GM23338 (cell line): Measurements from ENCODE around the gene RHOB. TPM values are rescaled to one million over a fixed set of nuclear protein-coding genes. Genes with fewer than 3 reads are reported as not detected.

Source experiments
- ATAC-seq: fragments of 200-7000 bp; cut with Tn5 transposase; 3 replicates; pipeline ENCODE4 v1.9.1; 2020
- DNase-seq: peaks from one replicate; pipeline ENCODE4 v3.0.0-alpha.2; 2015; ENCODE audit warnings: low spot score
- H2AFZ ChIP-seq: fragments of 200-600 bp; sonication (generic); 2 replicates; pipeline ENCODE4 v1.8.0; 2016; ENCODE audit warnings: antibody characterized with exemption, mild to moderate bottlenecking, moderate library complexity
- H3F3A ChIP-seq: fragments of 200-600 bp; sonication (generic); replicated peaks from 2 replicates; pipeline ENCODE4 v1.8.0; 2017; ENCODE audit warnings: antibody characterized with exemption, mixed run types, low read depth
- H3K27ac ChIP-seq: fragments of 200-600 bp; sonication (generic); 2 replicates; pipeline ENCODE4 v1.6.1; 2016; ENCODE audit warnings: low read depth
- H3K27me3 ChIP-seq: fragments of 200-600 bp; sonication (generic); 2 replicates; pipeline ENCODE4 v1.8.0; 2016; ENCODE audit warnings: mild to moderate bottlenecking, mixed run types, moderate library complexity; ENCODE audit not compliant: insufficient read depth
- H3K36me3 ChIP-seq: fragments of 200-600 bp; sonication (generic); 2 replicates; pipeline ENCODE4 v1.8.0; 2016; ENCODE audit warnings: mild to moderate bottlenecking; ENCODE audit not compliant: insufficient read depth
- H3K4me1 ChIP-seq: fragments of 200-600 bp; sonication (generic); 2 replicates; pipeline ENCODE4 v1.8.0; 2016; ENCODE audit warnings: mild to moderate bottlenecking, moderate library complexity; ENCODE audit not compliant: insufficient read depth
- H3K4me2 ChIP-seq: fragments of 200-600 bp; sonication (generic); 2 replicates; pipeline ENCODE4 v1.7.1; 2017; ENCODE audit warnings: mixed run types
- H3K4me3 ChIP-seq: fragments of 200-600 bp; sonication (generic); 2 replicates; pipeline ENCODE4 v1.6.1; 2016; ENCODE audit warnings: mixed run types
- H3K79me2 ChIP-seq: fragments of 200-600 bp; sonication (generic); replicated peaks from 2 replicates; pipeline ENCODE4 v1.8.0; 2017; ENCODE audit warnings: mild to moderate bottlenecking; ENCODE audit not compliant: insufficient read depth
- H3K9me2 ChIP-seq: fragments of 200-600 bp; sonication (generic); 2 replicates; pipeline ENCODE4 v1.8.0; 2017; ENCODE audit not compliant: insufficient read depth
- H4K20me1 ChIP-seq: fragments of 200-600 bp; sonication (generic); replicated peaks from 2 replicates; pipeline ENCODE4 v1.8.0; 2017; ENCODE audit warnings: mild to moderate bottlenecking; ENCODE audit not compliant: insufficient read depth
- H3K27ac Mint-ChIP-seq: 2 replicates; pipeline ENCODE4 v1.8.0; 2020; ENCODE audit warnings: inconsistent platforms, mild to moderate bottlenecking, moderate library complexity, mixed read lengths
- H3K27me3 Mint-ChIP-seq: 3 replicates; pipeline ENCODE4 v1.8.0; 2022; ENCODE audit warnings: low read depth, mild to moderate bottlenecking, moderate library complexity, mixed read lengths, inconsistent platforms; ENCODE audit not compliant: insufficient read depth, poor library complexity
- H3K36me3 Mint-ChIP-seq: 3 replicates; pipeline ENCODE4 v1.8.0; 2021; ENCODE audit warnings: low read depth, mild to moderate bottlenecking, inconsistent platforms, moderate library complexity, mixed read lengths
- H3K4me1 Mint-ChIP-seq: 3 replicates; pipeline ENCODE4 v1.8.0; 2020; ENCODE audit warnings: mild to moderate bottlenecking, inconsistent platforms, mixed read lengths
- H3K4me3 Mint-ChIP-seq: 3 replicates; pipeline ENCODE4 v1.8.0; 2021; ENCODE audit warnings: moderate library complexity, mild to moderate bottlenecking, inconsistent platforms, mixed read lengths
- H3K9me3 Mint-ChIP-seq: 3 replicates; pipeline ENCODE4 v1.8.0; 2020; ENCODE audit warnings: moderate library complexity, mild to moderate bottlenecking, inconsistent platforms, mixed read lengths
- CREB1 ChIP-seq: fragments of 250-450 bp; sonication (Bioruptor Pico); IDR thresholded peaks from 2 replicates; pipeline ENCODE4 v1.5.0; 2020; ENCODE audit warnings: low read depth, mild to moderate bottlenecking, moderate library complexity
- CTCF ChIP-seq, 2 experiments: fragments of 200-600 bp in 1 of 2; sonication (generic) in 1 of 2; conservative IDR thresholded peaks; 2 replicates each; pipeline versions ENCODE4 v1.5.1 to v1.6.1; 2016 to 2017; ENCODE audit warnings: antibody characterized with exemption in 2 of 2, low read depth in 2 of 2, mild to moderate bottlenecking in 2 of 2, moderate library complexity in 1 of 2
- ETS1 ChIP-seq: IDR thresholded peaks from 2 replicates; pipeline ENCODE4 v1.6.1; 2016; ENCODE audit warnings: antibody characterized with exemption
- EZH2 ChIP-seq: fragments of 200-600 bp; sonication (generic); IDR thresholded peaks from one replicate; pipeline ENCODE4 v1.8.0; 2017; ENCODE audit warnings: antibody characterized with exemption, mild to moderate bottlenecking, low read depth; ENCODE audit not compliant: unreplicated experiment
- EZH2phosphoT487 ChIP-seq: fragments of 200-600 bp; sonication (generic); IDR thresholded peaks from one replicate; pipeline ENCODE4 v1.8.1; 2018; ENCODE audit warnings: antibody characterized with exemption; ENCODE audit not compliant: unreplicated experiment
- JUNB ChIP-seq: IDR thresholded peaks from one replicate; pipeline ENCODE4 v1.6.1; 2016; ENCODE audit warnings: antibody characterized with exemption; ENCODE audit not compliant: unreplicated experiment
- POLR2AphosphoS5 ChIP-seq: IDR thresholded peaks from 2 replicates; pipeline ENCODE4 v1.6.1; 2016; ENCODE audit warnings: antibody characterized with exemption, low read depth
- ZNF331 ChIP-seq: fragments of 250-450 bp; sonication (Bioruptor Pico); IDR thresholded peaks from 2 replicates; pipeline ENCODE4 v1.5.0; 2020; ENCODE audit warnings: low read depth, mild to moderate bottlenecking, moderate library complexity
- polyA plus RNA-seq: library from polyadenylated mRNA; unstranded; fragments of >200 nt; fragmentation: Nextera tagmentation; extraction: Ambion mirVana; gene quantifications from 2 replicates; pipeline ENCODE4 v1.2.1, GENCODE V29; 2016
- total RNA-seq: library from RNA; depleted of rRNA; stranded (reverse); fragments of >200 nt; shearing (Covaris generic); gene quantifications from 2 replicates; pipeline ENCODE4 v1.2.3, GENCODE V29; 2014
- TF ChIP-seq, protein P1 (sequence below): IDR thresholded peaks from one replicate; pipeline ENCODE4 v1.6.1; 2018; ENCODE audit warnings: antibody characterized with exemption; ENCODE audit not compliant: unreplicated experiment
- TF ChIP-seq, protein P2 (sequence below): fragments of 250-450 bp; sonication (Bioruptor Pico); IDR thresholded peaks from 2 replicates; pipeline ENCODE4 v1.5.0; 2020; ENCODE audit warnings: mild to moderate bottlenecking, moderate library complexity

Gene RHOB
- total and polyA plus RNA-seq, 2 experiments from 2014 or later = 6.6 to 26.9 TPM

DNA sequence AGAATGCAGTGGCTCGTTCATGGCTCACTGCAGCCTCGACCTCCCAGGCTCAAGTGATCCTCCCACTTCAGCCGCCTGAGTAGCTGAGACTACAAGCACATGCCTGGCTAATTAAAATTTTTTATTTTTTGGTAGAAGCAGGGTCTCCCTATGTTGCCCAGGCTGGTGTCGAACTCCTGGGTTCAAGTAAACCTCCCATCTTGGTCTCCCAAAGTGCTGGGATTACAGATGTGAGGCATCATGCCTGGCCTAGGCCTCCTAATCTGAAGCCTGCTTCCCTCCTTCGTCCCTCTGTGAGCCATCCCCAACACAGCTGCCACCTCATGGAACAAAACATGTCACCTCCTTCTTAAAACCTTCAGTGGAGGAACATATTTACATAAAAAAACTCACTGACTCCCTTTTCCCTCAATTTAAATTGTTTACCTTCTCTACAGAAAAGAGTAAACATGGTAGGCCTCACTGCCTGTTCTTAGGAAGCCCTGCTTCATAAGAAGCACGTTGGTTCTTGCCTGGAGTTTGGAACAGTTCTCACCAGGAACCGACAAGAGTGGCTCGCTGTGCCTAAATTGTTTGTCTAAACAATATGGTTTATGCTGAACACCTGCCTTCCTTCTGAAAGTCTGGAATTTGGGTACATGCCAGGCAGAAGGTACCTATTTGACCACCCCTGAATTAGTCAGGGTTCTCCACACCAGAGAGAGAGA is 12.1 kb upstream of the RHOB start:
- no peak overlapping the region for H3K4me2 ChIP-seq
- Mint-ChIP-seq H3K27me3 (peaks cover 1% of the 10 kb centered on the region), H3K27ac (no peak overlapping the region), H3K9me3 (no peaks in the 10 kb centered on the region), H3K4me1 (no peaks in the 10 kb centered on the region), H3K4me3 (no peak overlapping the region), H3K36me3 (no peaks in the 10 kb centered on the region)
- no peaks in the 10 kb centered on the region for H3K36me3 ChIP-seq
- H4K20me1 ChIP-seq = no peaks in the 10 kb centered on the region
- no peaks in the 10 kb centered on the region for H3K27me3 ChIP-seq
- ATAC-seq (no peak), DNase-seq (no peak)
- H3K79me2 ChIP-seq = no peaks in the 10 kb centered on the region
- TF ChIP-seq JUNB (no peak), CREB1 (CRISPR knock-in tag) (no peak), ZNF331 (CRISPR knock-in tag) (no peak), EZH2 (no peak), EZH2phosphoT487 (no peak), ETS1 (no peak), POLR2AphosphoS5 (no peak), CTCF (conservative IDR thresholded peaks at IDR 0.05; ENCODE audit: low read depth in 2 of 2) (no peak)
- TF ChIP-seq, protein P1, sequence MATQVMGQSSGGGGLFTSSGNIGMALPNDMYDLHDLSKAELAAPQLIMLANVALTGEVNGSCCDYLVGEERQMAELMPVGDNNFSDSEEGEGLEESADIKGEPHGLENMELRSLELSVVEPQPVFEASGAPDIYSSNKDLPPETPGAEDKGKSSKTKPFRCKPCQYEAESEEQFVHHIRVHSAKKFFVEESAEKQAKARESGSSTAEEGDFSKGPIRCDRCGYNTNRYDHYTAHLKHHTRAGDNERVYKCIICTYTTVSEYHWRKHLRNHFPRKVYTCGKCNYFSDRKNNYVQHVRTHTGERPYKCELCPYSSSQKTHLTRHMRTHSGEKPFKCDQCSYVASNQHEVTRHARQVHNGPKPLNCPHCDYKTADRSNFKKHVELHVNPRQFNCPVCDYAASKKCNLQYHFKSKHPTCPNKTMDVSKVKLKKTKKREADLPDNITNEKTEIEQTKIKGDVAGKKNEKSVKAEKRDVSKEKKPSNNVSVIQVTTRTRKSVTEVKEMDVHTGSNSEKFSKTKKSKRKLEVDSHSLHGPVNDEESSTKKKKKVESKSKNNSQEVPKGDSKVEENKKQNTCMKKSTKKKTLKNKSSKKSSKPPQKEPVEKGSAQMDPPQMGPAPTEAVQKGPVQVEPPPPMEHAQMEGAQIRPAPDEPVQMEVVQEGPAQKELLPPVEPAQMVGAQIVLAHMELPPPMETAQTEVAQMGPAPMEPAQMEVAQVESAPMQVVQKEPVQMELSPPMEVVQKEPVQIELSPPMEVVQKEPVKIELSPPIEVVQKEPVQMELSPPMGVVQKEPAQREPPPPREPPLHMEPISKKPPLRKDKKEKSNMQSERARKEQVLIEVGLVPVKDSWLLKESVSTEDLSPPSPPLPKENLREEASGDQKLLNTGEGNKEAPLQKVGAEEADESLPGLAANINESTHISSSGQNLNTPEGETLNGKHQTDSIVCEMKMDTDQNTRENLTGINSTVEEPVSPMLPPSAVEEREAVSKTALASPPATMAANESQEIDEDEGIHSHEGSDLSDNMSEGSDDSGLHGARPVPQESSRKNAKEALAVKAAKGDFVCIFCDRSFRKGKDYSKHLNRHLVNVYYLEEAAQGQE = no peak
- TF ChIP-seq, protein P2, sequence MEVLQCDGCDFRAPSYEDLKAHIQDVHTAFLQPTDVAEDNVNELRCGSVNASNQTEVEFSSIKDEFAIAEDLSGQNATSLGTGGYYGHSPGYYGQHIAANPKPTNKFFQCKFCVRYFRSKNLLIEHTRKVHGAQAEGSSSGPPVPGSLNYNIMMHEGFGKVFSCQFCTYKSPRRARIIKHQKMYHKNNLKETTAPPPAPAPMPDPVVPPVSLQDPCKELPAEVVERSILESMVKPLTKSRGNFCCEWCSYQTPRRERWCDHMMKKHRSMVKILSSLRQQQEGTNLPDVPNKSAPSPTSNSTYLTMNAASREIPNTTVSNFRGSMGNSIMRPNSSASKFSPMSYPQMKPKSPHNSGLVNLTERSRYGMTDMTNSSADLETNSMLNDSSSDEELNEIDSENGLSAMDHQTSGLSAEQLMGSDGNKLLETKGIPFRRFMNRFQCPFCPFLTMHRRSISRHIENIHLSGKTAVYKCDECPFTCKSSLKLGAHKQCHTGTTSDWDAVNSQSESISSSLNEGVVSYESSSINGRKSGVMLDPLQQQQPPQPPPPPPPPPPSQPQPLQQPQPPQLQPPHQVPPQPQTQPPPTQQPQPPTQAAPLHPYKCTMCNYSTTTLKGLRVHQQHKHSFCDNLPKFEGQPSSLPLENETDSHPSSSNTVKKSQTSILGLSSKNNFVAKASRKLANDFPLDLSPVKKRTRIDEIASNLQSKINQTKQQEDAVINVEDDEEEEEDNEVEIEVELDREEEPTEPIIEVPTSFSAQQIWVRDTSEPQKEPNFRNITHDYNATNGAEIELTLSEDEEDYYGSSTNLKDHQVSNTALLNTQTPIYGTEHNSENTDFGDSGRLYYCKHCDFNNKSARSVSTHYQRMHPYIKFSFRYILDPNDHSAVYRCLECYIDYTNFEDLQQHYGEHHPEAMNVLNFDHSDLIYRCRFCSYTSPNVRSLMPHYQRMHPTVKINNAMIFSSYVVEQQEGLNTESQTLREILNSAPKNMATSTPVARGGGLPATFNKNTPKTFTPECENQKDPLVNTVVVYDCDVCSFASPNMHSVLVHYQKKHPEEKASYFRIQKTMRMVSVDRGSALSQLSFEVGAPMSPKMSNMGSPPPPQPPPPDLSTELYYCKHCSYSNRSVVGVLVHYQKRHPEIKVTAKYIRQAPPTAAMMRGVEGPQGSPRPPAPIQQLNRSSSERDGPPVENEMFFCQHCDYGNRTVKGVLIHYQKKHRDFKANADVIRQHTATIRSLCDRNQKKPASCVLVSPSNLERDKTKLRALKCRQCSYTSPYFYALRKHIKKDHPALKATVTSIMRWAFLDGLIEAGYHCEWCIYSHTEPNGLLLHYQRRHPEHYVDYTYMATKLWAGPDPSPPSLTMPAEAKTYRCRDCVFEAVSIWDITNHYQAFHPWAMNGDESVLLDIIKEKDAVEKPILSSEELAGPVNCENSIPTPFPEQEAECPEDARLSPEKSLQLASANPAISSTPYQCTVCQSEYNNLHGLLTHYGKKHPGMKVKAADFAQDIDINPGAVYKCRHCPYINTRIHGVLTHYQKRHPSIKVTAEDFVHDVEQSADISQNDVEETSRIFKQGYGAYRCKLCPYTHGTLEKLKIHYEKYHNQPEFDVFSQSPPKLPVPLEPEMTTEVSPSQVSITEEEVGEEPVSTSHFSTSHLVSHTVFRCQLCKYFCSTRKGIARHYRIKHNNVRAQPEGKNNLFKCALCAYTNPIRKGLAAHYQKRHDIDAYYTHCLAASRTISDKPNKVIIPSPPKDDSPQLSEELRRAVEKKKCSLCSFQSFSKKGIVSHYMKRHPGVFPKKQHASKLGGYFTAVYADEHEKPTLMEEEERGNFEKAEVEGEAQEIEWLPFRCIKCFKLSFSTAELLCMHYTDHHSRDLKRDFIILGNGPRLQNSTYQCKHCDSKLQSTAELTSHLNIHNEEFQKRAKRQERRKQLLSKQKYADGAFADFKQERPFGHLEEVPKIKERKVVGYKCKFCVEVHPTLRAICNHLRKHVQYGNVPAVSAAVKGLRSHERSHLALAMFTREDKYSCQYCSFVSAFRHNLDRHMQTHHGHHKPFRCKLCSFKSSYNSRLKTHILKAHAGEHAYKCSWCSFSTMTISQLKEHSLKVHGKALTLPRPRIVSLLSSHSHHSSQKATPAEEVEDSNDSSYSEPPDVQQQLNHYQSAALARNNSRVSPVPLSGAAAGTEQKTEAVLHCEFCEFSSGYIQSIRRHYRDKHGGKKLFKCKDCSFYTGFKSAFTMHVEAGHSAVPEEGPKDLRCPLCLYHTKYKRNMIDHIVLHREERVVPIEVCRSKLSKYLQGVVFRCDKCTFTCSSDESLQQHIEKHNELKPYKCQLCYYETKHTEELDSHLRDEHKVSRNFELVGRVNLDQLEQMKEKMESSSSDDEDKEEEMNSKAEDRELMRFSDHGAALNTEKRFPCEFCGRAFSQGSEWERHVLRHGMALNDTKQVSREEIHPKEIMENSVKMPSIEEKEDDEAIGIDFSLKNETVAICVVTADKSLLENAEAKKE (CRISPR knock-in tag) = no peak
- no peaks in the 10 kb centered on the region for H3K4me1 ChIP-seq
- no peaks in the 10 kb centered on the region for H3K9me2 ChIP-seq
- H3K4me3 ChIP-seq = no peak overlapping the region
- no peaks in the 10 kb centered on the region for H3F3A ChIP-seq
- no peak overlapping the region for H3K27ac ChIP-seq
- H2AFZ ChIP-seq = peak overlapping the region; percentile 38; the same call in 1 of the 2 replicates
